ENCODE data around the gene MATK.

GRCh38 chr19:3768015-3768747 lies 18.0 kb downstream of the MATK start:
- TF ChIP-seq CTCF (IDR thresholded peaks at IDR 0.05) (no peak), MAX (CRISPR knock-in tag; IDR thresholded peaks at IDR 0.05) (no peak), CREM (CRISPR knock-in tag; IDR thresholded peaks at IDR 0.05) (no peak), E2F4 (CRISPR knock-in tag; IDR thresholded peaks at IDR 0.05; ENCODE audit: borderline replicate concordance, low read depth) (no peak), MXD4 (CRISPR knock-in tag; IDR thresholded peaks at IDR 0.05; ENCODE audit: borderline replicate concordance) (no peak), SP1 (CRISPR knock-in tag; conservative IDR thresholded peaks at IDR 0.05) (no peak)
